IPS DF 6.9 (cell line): Measurements from ENCODE around the gene STK35.

Source experiments
- DNase-seq: peaks from one replicate; pipeline ENCODE4 v3.0.0-alpha.2; 2013; ENCODE audit warnings: low read depth, low spot score
- H3K27ac ChIP-seq: one replicate; pipeline ENCODE4 v1.5.1; 2013; ENCODE audit warnings: low read length, control low read depth
- H3K27me3 ChIP-seq: 2 replicates; pipeline ENCODE4 v1.6.1; 2013; ENCODE audit warnings: mild to moderate bottlenecking, low read length; ENCODE audit not compliant: control insufficient read depth, insufficient read depth
- H3K36me3 ChIP-seq: 2 replicates; pipeline ENCODE4 v1.6.1; 2013; ENCODE audit warnings: low read length; ENCODE audit not compliant: control insufficient read depth, insufficient read depth
- H3K4me1 ChIP-seq: 2 replicates; pipeline ENCODE4 v1.6.1; 2013; ENCODE audit warnings: low read length; ENCODE audit not compliant: control insufficient read depth, insufficient read depth
- H3K4me3 ChIP-seq: 2 replicates; pipeline ENCODE4 v1.5.1; 2013; ENCODE audit warnings: mild to moderate bottlenecking, low read length
- H3K9me3 ChIP-seq: 2 replicates; pipeline ENCODE4 v1.6.1; 2013; ENCODE audit warnings: low read length, inconsistent platforms; ENCODE audit not compliant: control insufficient read depth, insufficient read depth
- WGBS: extraction: QIAGEN DNeasy Blood & Tissue Kit; methylation state at CpG from one replicate; pipeline ENCODE4 v1.1.7; 2013; ENCODE audit warnings: mixed read lengths, missing lambda C conversion rate; ENCODE audit not compliant: insufficient read length, insufficient coverage; 5-methylcytosine and 5-hydroxymethylcytosine counted together

STK35 gene

GRCh38 chr20:2122936-2123335, 21.3 kb downstream of the STK35 start:
- peaks cover 3% of the 10 kb centered on the region; the same call in 1 of the 2 replicates for H3K36me3 ChIP-seq
- DNase-seq, result no peak
- WGBS, result no CpG with 5 or more reads among the region's 6 CpGs

DNA sequence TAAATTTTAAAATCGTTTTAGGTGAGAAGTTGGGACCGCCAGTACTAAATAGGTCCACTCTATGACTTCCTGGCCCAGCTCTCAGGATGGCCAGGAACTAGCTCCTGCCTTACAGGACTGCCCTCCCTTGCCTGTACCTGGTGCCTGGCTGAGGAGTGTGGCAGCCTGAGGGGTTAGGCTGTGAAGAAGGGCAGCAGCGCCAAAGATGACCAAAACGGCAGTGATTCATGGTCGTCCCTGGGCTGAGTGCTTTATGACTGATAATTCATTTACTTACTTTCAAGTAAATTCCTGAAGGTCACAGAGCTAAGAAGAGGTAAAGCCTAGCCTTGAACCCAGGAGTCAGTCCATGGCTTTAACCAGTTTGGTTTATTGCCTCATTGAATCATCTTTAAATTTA, 22.1 kb downstream of the STK35 start:
- H3K27me3 ChIP-seq, result no peaks in the 10 kb centered on the region
- H3K4me1 ChIP-seq, result no peaks in the 10 kb centered on the region
- no peak overlapping the region for H3K27ac ChIP-seq
- no CpG with 5 or more reads among the region's 5 CpGs for WGBS
- H3K9me3 ChIP-seq, result no peaks in the 10 kb centered on the region
- H3K36me3 ChIP-seq, result peaks cover 3% of the 10 kb centered on the region; the same call in 1 of the 2 replicates
- H3K4me3 ChIP-seq, result no peak overlapping the region
- no peak for DNase-seq

More at GRCh38 chr20:2122936-2123335, 21.3 kb downstream of the STK35 start:
- Histone ChIP-seq H3K4me1 (no peaks in the 10 kb centered on the region), H3K27me3 (no peaks in the 10 kb centered on the region), H3K9me3 (no peaks in the 10 kb centered on the region), H3K4me3 (no peak overlapping the region), H3K27ac (no peak overlapping the region)

DNA sequence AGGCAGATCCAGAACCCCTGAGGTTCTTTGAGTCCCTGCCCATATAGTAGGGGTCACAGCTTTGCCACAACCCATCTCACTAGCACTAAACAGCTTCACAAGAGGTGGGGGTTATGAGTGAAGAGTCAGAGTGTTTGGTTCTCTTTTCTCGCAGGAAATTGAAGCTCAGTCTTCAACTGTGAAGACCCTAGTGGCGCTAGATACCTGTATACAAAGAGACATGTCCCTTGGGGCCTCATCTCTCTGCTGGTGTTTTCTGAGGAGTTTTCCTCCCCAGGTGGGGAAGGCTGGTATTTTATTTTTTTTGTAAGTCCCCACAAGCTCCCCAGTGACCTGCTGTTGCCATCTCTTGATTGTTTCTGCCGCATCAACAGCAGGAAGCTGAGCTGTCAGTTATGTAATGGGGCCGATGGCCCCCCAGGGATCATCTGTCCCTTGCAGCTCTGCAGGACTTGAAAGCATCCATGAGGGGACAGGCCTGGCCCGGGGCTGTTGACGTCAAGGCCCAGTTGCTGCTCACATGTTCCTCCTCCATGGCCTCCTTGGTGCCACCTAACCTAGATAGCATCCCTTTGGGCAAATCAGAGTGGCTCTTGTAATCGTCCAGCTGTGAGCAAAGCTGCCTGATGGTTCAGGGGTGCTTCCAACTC, 23.1 kb downstream of the STK35 start:
- Histone ChIP-seq H3K4me1 (no peaks in the 10 kb centered on the region), H3K4me3 (no peak overlapping the region), H3K27ac (no peak overlapping the region), H3K36me3 (peaks cover 3% of the 10 kb centered on the region; the same call in 1 of the 2 replicates), H3K27me3 (no peaks in the 10 kb centered on the region), H3K9me3 (no peaks in the 10 kb centered on the region)
- DNase-seq, result no peak
- no CpG with 5 or more reads among the region's 7 CpGs for WGBS

- peaks cover 3% of the 10 kb centered on the region; the same call in 1 of the 2 replicates for H3K36me3 ChIP-seq
- no peaks in the 10 kb centered on the region; the same call in 1 of the 2 replicates for H3K4me1 ChIP-seq
- no CpG with 5 or more reads among the region's 7 CpGs for WGBS
Measured at GRCh38 chr20:2125474-2126112, 24.0 kb downstream of the STK35 start.

DNA sequence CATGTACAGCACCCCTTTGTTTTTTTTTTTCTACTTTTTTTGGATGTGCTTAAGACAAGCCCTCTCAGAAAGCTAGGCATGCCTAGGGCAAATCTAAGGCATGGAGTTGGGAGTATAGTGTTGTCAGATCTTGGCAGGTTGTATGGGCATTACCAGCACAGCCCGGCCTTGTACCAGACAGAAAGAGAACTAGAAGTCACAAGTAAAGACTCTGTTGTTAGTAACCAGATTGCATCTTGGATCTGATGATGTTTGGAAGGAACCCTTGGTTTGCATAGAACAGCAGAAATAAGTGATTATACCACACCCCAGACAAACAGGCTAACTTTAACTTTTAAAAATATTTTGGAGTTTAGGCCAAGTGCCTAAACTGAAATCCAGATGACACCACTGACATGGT, 25.6 kb downstream of the STK35 start:
- no peaks in the 10 kb centered on the region for H3K27me3 ChIP-seq
- no CpG with 5 or more reads among the region's 1 CpG for WGBS
- H3K4me3 ChIP-seq, result no peak overlapping the region
- H3K27ac ChIP-seq, result no peak overlapping the region
- peaks cover 3% of the 10 kb centered on the region; the same call in 1 of the 2 replicates for H3K36me3 ChIP-seq
- DNase-seq, result no peak
- peaks cover 2% of the 10 kb centered on the region; the same call in 1 of the 2 replicates for H3K4me1 ChIP-seq
- no peaks in the 10 kb centered on the region for H3K9me3 ChIP-seq

More at GRCh38 chr20:2125474-2126112, 24.0 kb downstream of the STK35 start:
- H3K27ac ChIP-seq, result no peak overlapping the region
- H3K4me3 ChIP-seq, result no peak overlapping the region
- no peaks in the 10 kb centered on the region for H3K27me3 ChIP-seq
- H3K9me3 ChIP-seq, result no peaks in the 10 kb centered on the region
- no peak for DNase-seq

DNA sequence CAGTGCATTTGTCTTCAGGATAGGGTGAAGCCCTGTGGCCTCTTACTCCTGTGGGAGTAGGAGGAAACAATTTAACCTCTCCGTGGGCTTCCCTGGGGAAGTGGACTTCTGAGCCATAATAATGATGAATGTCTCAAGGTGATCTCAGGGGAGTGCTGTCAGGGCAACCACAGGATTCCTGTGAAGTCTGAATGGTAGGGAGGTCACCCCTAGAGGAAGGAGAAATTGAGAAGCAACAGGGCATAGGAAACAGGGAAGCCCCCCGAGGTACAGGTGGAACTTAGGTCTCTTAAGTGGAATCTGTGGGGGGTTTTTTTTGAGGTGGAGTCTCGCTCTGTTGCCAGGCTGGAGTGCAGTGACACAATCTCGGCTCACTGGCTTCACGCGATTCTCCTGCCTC, 26.9 kb downstream of the STK35 start:
- H3K4me3 ChIP-seq, result no peak overlapping the region
- no peak for DNase-seq
- WGBS, result no CpG with 5 or more reads among the region's 6 CpGs
- H3K36me3 ChIP-seq, result peaks cover 3% of the 10 kb centered on the region; the same call in 1 of the 2 replicates
- H3K4me1 ChIP-seq, result peaks cover 2% of the 10 kb centered on the region
- H3K27me3 ChIP-seq, result no peaks in the 10 kb centered on the region
- H3K9me3 ChIP-seq, result no peaks in the 10 kb centered on the region
- no peak overlapping the region for H3K27ac ChIP-seq

DNA sequence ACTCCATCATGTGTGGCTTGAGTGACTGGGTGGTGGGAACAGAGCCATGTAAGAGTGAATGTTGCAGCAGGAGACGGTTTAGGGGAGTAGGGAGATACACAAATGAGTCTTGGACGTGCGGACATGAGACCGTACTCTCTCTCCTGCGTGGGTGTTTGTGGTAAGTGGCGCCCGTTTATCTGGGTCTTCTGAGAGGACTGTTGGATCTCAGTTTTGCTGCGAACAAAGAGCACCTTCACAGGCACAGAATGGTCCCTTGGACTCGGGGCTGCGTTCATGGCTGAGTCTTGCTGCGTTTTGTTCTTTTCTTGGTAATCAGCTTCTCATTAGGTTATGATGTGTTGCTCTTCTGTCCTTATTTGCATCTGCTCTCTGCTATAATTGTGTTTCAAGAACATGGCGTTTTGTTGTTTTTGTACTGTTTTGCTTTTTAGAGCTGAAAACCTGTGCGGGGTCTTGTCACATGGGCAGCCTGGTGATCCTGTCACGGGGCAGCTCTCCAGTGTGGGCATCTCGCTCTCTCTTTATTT, 28.5 kb downstream of the STK35 start:
- H3K36me3 ChIP-seq, result peaks cover 3% of the 10 kb centered on the region; the same call in 1 of the 2 replicates

DNA sequence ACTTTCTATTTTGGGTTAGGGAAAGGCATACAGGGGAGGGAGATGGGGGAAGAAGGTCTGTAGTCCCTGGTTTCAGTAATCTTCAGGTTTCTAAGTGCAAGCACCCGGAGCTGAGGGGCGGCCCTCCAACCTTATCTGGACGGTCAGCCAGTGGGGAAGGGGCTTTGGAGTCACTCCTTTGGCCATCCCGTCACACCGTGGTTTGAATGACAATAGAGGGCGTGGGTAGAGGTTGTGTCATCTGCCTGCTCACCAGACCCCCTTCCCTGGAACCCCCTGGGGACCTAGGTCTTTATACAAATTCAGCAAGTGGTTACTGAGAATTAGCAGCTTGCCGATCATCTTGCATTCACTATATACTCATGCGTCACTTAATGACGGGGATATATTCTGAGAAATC, 29.1 kb downstream of the STK35 start:
- H3K27me3 ChIP-seq, result no peaks in the 10 kb centered on the region
- H3K9me3 ChIP-seq, result no peaks in the 10 kb centered on the region
- peak; percentile 2 for DNase-seq
- H3K36me3 ChIP-seq, result peaks cover under 1% of the 10 kb centered on the region; the same call in 1 of the 2 replicates
- no peak overlapping the region for H3K4me3 ChIP-seq
- H3K4me1 ChIP-seq, result peaks cover 2% of the 10 kb centered on the region
- WGBS, result no CpG with 5 or more reads among the region's 9 CpGs
- no peak overlapping the region for H3K27ac ChIP-seq

More for the DNA sequence above, 28.5 kb downstream of the STK35 start:
- H3K9me3 ChIP-seq, result no peaks in the 10 kb centered on the region
- DNase-seq, result no peak
- H3K27me3 ChIP-seq, result no peaks in the 10 kb centered on the region
- WGBS, result no CpG with 5 or more reads among the region's 15 CpGs
- peaks cover 2% of the 10 kb centered on the region for H3K4me1 ChIP-seq
- no peak overlapping the region for H3K4me3 ChIP-seq
- no peak overlapping the region for H3K27ac ChIP-seq

DNA sequence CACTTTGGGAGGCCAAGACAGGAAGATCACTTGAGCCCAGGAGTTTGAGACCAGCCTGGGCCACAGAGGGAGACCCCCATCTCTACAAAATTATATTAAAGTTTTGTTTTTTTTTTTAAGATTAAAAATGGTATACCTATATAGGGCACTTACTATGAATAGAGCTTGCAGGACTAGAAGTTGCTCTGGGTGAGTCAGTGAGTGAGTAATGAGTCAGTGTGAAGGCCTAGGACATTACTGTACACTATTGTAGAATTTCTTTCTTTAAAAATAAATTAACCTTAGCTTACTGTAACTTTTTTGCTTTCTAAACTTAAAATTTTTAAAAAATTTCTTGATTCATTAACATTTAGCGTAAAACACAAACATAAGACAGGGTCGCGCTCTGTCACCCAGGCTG, 29.7 kb downstream of the STK35 start:
- no peak for DNase-seq
- Histone ChIP-seq H3K4me3 (no peak overlapping the region), H3K36me3 (no peaks in the 10 kb centered on the region), H3K4me1 (peaks cover 2% of the 10 kb centered on the region), H3K9me3 (no peaks in the 10 kb centered on the region), H3K27me3 (no peaks in the 10 kb centered on the region), H3K27ac (no peak overlapping the region)
- WGBS, result no CpG with 5 or more reads among the region's 3 CpGs

- H3K36me3 ChIP-seq, result no peaks in the 10 kb centered on the region
- no peak overlapping the region for H3K4me3 ChIP-seq
- H3K27ac ChIP-seq, result no peak overlapping the region
- H3K27me3 ChIP-seq, result no peaks in the 10 kb centered on the region
- no CpG with 5 or more reads among the region's 3 CpGs for WGBS
- H3K4me1 ChIP-seq, result peaks cover 2% of the 10 kb centered on the region
- H3K9me3 ChIP-seq, result no peaks in the 10 kb centered on the region
- DNase-seq, result no peak
Measured at GRCh38 chr20:2132461-2132901, 30.9 kb downstream of the STK35 start.
